Natural killer cell (primary cell): ENCODE data around the gene DAZAP2. TPM values are rescaled to one million over a fixed set of nuclear protein-coding genes. Genes with fewer than 3 reads are reported as not detected.
"Not testable (repeated sequence)": the region's sequence is repeated elsewhere in the genome, so short reads cannot be mapped to it uniquely, and the experiment has no call there.

Experiments
- ATAC-seq, 3 donors: fragments of 150-1000 bp in 2 of 3; fragments of 200-7000 bp in 1 of 3; cut with Tn5 transposase; 1 replicate in 1 of 3; 2 replicates in 2 of 3; pipeline ENCODE4 v1.10.0; 2021; ENCODE audit warnings: mild to moderate bottlenecking in 2 of 3, moderate library complexity in 2 of 3
- DNase-seq, 2 donors: peaks; one replicate each; pipeline versions ENCODE4 v3.0.0 to v3.0.0-alpha.2; 2013 to 2021; ENCODE audit warnings: mixed read lengths in 1 of 2
- H3K27ac ChIP-seq: one replicate; pipeline ENCODE4 v1.5.1; 2013; ENCODE audit warnings: mild to moderate bottlenecking, low read length
- H3K27me3 ChIP-seq: one replicate; pipeline ENCODE4 v1.6.1; 2013; ENCODE audit warnings: low read length; ENCODE audit not compliant: control insufficient read depth, insufficient read depth
- H3K36me3 ChIP-seq: one replicate; pipeline ENCODE4 v1.6.1; 2013; ENCODE audit warnings: low read length; ENCODE audit not compliant: control insufficient read depth, insufficient read depth
- H3K4me1 ChIP-seq: one replicate; pipeline ENCODE4 v1.6.1; 2013; ENCODE audit warnings: low read length; ENCODE audit not compliant: control insufficient read depth, insufficient read depth
- H3K4me3 ChIP-seq: one replicate; pipeline ENCODE4 v1.5.1; 2013; ENCODE audit warnings: low read length
- H3K9me3 ChIP-seq: one replicate; pipeline ENCODE4 v1.6.1; 2013; ENCODE audit warnings: low read length; ENCODE audit not compliant: control insufficient read depth, insufficient read depth
- H3K27ac Mint-ChIP-seq, 2 donors: one replicate each; pipeline ENCODE4 v1.8.0; 2022; ENCODE audit warnings: mild to moderate bottlenecking in 2 of 2, mixed read lengths in 2 of 2, moderate library complexity in 1 of 2
- H3K27me3 Mint-ChIP-seq, 2 donors: one replicate each; pipeline ENCODE4 v1.8.0; 2022; ENCODE audit warnings: low read depth in 2 of 2, mixed read lengths in 2 of 2
- H3K36me3 Mint-ChIP-seq: one replicate; pipeline ENCODE4 v1.8.0; 2022; ENCODE audit warnings: mixed read lengths
- H3K4me1 Mint-ChIP-seq, 2 donors: one replicate each; pipeline ENCODE4 v1.8.0; 2022; ENCODE audit warnings: mixed read lengths in 2 of 2
- H3K4me3 Mint-ChIP-seq: one replicate; pipeline ENCODE4 v1.8.0; 2022; ENCODE audit warnings: mild to moderate bottlenecking, moderate library complexity, mixed read lengths
- H3K9me3 Mint-ChIP-seq, 2 donors: one replicate each; pipeline ENCODE4 v1.8.0; 2022; ENCODE audit warnings: mixed read lengths in 2 of 2
- CTCF ChIP-seq: fragments of 200-600 bp; IDR thresholded peaks from one replicate; pipeline ENCODE4 v1.8.0; 2022; ENCODE audit warnings: antibody characterized with exemption
- WGBS: methylation state at CpG from one replicate; pipeline ENCODE4 v1.1.7; 2013; ENCODE audit warnings: missing lambda C conversion rate; ENCODE audit not compliant: insufficient coverage; 5-methylcytosine and 5-hydroxymethylcytosine counted together
- intact Hi-C: fragments of 100-400 bp; cut with micrococcal nuclease; formaldehyde crosslinking; loops from one replicate; pipeline ENCODE4 v1.14.2; 2022
- total RNA-seq, 4 donors: library from RNA; stranded (reverse); fragments of 120-200 nt in 1 of 4; gene quantifications; one replicate each; pipeline versions ENCODE4 v1.2.3 to v1.2.4, GENCODE V29; 2013 to 2022

DAZAP2 gene
- total RNA-seq, 3 donors from 2014 or later (not counting 1 experiment from before 2014, with no cell fraction given) = 316 to 350 (median 325) TPM

GRCh38 chr12:51269174-51270066, 30.8 kb downstream of the DAZAP2 start:
- ATAC-seq = peak; percentile 36 to 67 (median 37)
- H3K27me3 Mint-ChIP-seq = no peaks in the 10 kb centered on the region
- no peaks in the 10 kb centered on the region for H3K9me3 ChIP-seq
- H3K27ac ChIP-seq = peak overlapping the region; percentile 6
- peaks cover 39 to 40% of the 10 kb centered on the region in 2 donors for H3K4me1 Mint-ChIP-seq
- H3K36me3 Mint-ChIP-seq = no peaks in the 10 kb centered on the region
- peak in 1 of 2 donors; percentile 80 for DNase-seq
- peak overlapping the region; percentile 17 for H3K4me3 ChIP-seq
- no peaks in the 10 kb centered on the region for H3K27me3 ChIP-seq
- H3K36me3 ChIP-seq = no peaks in the 10 kb centered on the region
- intact Hi-C loops = loop anchor here (5.0 kb wide), 3 partner anchors 43 to 73 kb away; no protein-coding TSS in a partner anchor
- TF ChIP-seq CTCF = no peak
- WGBS = 9% methylated on average over 59 of the region's 59 CpGs
- H3K27ac Mint-ChIP-seq = peak overlapping the region; percentile 83 to 86
- peaks cover 0 to 3% of the 10 kb centered on the region in 2 donors for H3K9me3 Mint-ChIP-seq
- H3K4me3 Mint-ChIP-seq = peak overlapping the region; percentile 87
- peaks cover 23% of the 10 kb centered on the region for H3K4me1 ChIP-seq

- intact Hi-C loops = no loop called here
- Mint-ChIP-seq H3K4me3 (peak within 1 kb of the TSS; percentile 96), H3K27ac (peak within 1 kb of the TSS; percentile 87), H3K9me3 (peaks cover 0 to 3% of the 10 kb centered on the region in 2 donors), H3K27me3 (no peaks in the 10 kb centered on the region), H3K36me3 (no peaks in the 10 kb centered on the region), H3K4me1 (peaks cover 32% of the 10 kb centered on the region in 2 donors)
- peak within 1 kb of the TSS; percentile 6 for H3K27ac ChIP-seq
- peaks cover 19% of the 10 kb centered on the region for H3K4me1 ChIP-seq
- no peaks in the 10 kb centered on the region for H3K36me3 ChIP-seq
- peak; percentile 66 to 70 (median 69) for ATAC-seq
- TF ChIP-seq CTCF = no peak
- under 1% methylated on average over 83 of the region's 83 CpGs for WGBS
- peak; percentile 50 to 70 for DNase-seq
- peak within 1 kb of the TSS; percentile 54 for H3K4me3 ChIP-seq
- H3K9me3 ChIP-seq = no peaks in the 10 kb centered on the region
- no peaks in the 10 kb centered on the region for H3K27me3 ChIP-seq
These were observed 31.7 kb downstream of the DAZAP2 start, which contains the start of gene SMAGP for GRCh38 chr12:51270067-51270950. Gene SMAGP, minus strand, starts transcription at chr12:51270415. Its CDS starts 1,137 bp downstream, at chr12:51269278.

- Mint-ChIP-seq H3K27ac (peak overlapping the region; percentile 87), H3K36me3 (no peaks in the 10 kb centered on the region), H3K4me1 (peaks cover 27 to 28% of the 10 kb centered on the region in 2 donors), H3K27me3 (no peaks in the 10 kb centered on the region), H3K9me3 (no peaks in the 10 kb centered on the region), H3K4me3 (peak overlapping the region; percentile 96)
- 67% methylated on average over 9 of the region's 9 CpGs for WGBS
- H3K9me3 ChIP-seq = no peaks in the 10 kb centered on the region
- no peaks in the 10 kb centered on the region for H3K27me3 ChIP-seq
- no peaks in the 10 kb centered on the region for H3K36me3 ChIP-seq
- H3K4me1 ChIP-seq = peaks cover 19% of the 10 kb centered on the region
- ATAC-seq (no peak), DNase-seq (no peak)
- no peak for TF ChIP-seq CTCF
- intact Hi-C loops = no loop called here
- peak overlapping the region; percentile 54 for H3K4me3 ChIP-seq
- H3K27ac ChIP-seq = no peak overlapping the region
These were observed 32.4 kb downstream of the DAZAP2 start for GRCh38 chr12:51270951-51271518.

- H3K4me1 ChIP-seq = peaks cover 19% of the 10 kb centered on the region
- H3K4me3 Mint-ChIP-seq, H3K27me3 ChIP-seq, H3K36me3 ChIP-seq, H3K9me3 ChIP-seq, H3K4me3 ChIP-seq, H3K27ac Mint-ChIP-seq, ATAC-seq, H3K27me3 Mint-ChIP-seq, H3K9me3 Mint-ChIP-seq, intact Hi-C loops, DNase-seq, H3K36me3 Mint-ChIP-seq, H3K27ac ChIP-seq: not testable (repeated sequence)
- peaks cover 24% of the 10 kb centered on the region in 2 donors for H3K4me1 Mint-ChIP-seq
- WGBS = 94% methylated on average over 7 of the region's 7 CpGs
These were observed 34.2 kb downstream of the DAZAP2 start for GRCh38 chr12:51272810-51273209.
